ENCODE data around the gene LCNL1.

LCNL1 gene

GRCh38 chr9:137006116-137007003 lies 23.6 kb downstream of the LCNL1 start:
- TF ChIP-seq CTCF (IDR thresholded peaks at IDR 0.05; ENCODE audit: low read depth, low read length) = no peak
- H3K4me3 ChIP-seq (replicated peaks in 1 of 2; ENCODE audit: low read depth in 2 of 2, low read length in 2 of 2) = no peak overlapping the region

GRCh38 chr9:137007108-137007815 lies 24.5 kb downstream of the LCNL1 start:
- no peak for TF ChIP-seq CTCF (IDR thresholded peaks at IDR 0.05; ENCODE audit: low read depth, low read length)
- DNase-seq (ENCODE audit: low read depth in 2 of 2) = no peak
- no peak overlapping the region for H3K4me3 ChIP-seq (replicated peaks in 1 of 2; ENCODE audit: low read depth in 2 of 2, low read length in 2 of 2)

More at GRCh38 chr9:137006116-137007003, 23.6 kb downstream of the LCNL1 start:
- DNase-seq (ENCODE audit: low read depth in 2 of 2) = no peak

GRCh38 chr9:137007816-137008270 lies 25.1 kb downstream of the LCNL1 start:
- no peak for DNase-seq (ENCODE audit: low read depth in 2 of 2)
- no peak for TF ChIP-seq CTCF (IDR thresholded peaks at IDR 0.05; ENCODE audit: low read depth, low read length)
- H3K4me3 ChIP-seq (replicated peaks in 1 of 2; ENCODE audit: low read depth in 2 of 2, low read length in 2 of 2) = no peak overlapping the region

- no peak for TF ChIP-seq CTCF (IDR thresholded peaks at IDR 0.05; ENCODE audit: low read depth, low read length)
- no peak for DNase-seq (ENCODE audit: low read depth in 2 of 2)
Measured at GRCh38 chr9:137008312-137008711, 25.5 kb downstream of the LCNL1 start.

GRCh38 chr9:137009217-137009616 lies 26.4 kb downstream of the LCNL1 start:
- TF ChIP-seq CTCF (IDR thresholded peaks at IDR 0.05; ENCODE audit: low read depth, low read length) = no peak
- DNase-seq (ENCODE audit: low read depth in 2 of 2) = no peak
- no peak overlapping the region for H3K4me3 ChIP-seq (replicated peaks in 1 of 2; ENCODE audit: low read depth in 2 of 2, low read length in 2 of 2)

More at GRCh38 chr9:137008312-137008711, 25.5 kb downstream of the LCNL1 start:
- H3K4me3 ChIP-seq (replicated peaks in 1 of 2; ENCODE audit: low read depth in 2 of 2, low read length in 2 of 2) = no peak overlapping the region

GRCh38 chr9:137009938-137010732 lies 27.3 kb downstream of the LCNL1 start:
- no peak for DNase-seq (ENCODE audit: low read depth in 2 of 2)
- no peak for TF ChIP-seq CTCF (IDR thresholded peaks at IDR 0.05; ENCODE audit: low read depth, low read length)
- no peak overlapping the region for H3K4me3 ChIP-seq (replicated peaks in 1 of 2; ENCODE audit: low read depth in 2 of 2, low read length in 2 of 2)
